H9 (cell line): ENCODE results near the gene SPIN1. TPM values are rescaled to one million over a fixed set of nuclear protein-coding genes. Genes with fewer than 3 reads are reported as not detected.

Experiments
- DNase-seq: peaks from one replicate; pipeline ENCODE4 v3.0.0-alpha.2; 2017
- H2AFZ ChIP-seq: one replicate; pipeline ENCODE4 v1.6.1; 2013; ENCODE audit warnings: mild to moderate bottlenecking, low read length, control low read depth, moderate library complexity
- H2AK5ac ChIP-seq: 2 replicates; pipeline ENCODE4 v1.6.1; 2013; ENCODE audit warnings: low read length, control low read depth, mixed read lengths; ENCODE audit not compliant: insufficient read length
- H2BK120ac ChIP-seq: one replicate; pipeline ENCODE4 v1.6.1; 2013; ENCODE audit warnings: low read depth, mild to moderate bottlenecking, low read length, control low read depth, inconsistent platforms; ENCODE audit not compliant: poor library complexity, severe bottlenecking
- H2BK12ac ChIP-seq: 2 replicates; pipeline ENCODE4 v1.6.1; 2013; ENCODE audit warnings: low read length, control low read depth, mixed read lengths, low read depth; ENCODE audit not compliant: insufficient read length
- H2BK15ac ChIP-seq: 2 replicates; pipeline ENCODE4 v1.6.1; 2013; ENCODE audit warnings: low read depth, low read length, control low read depth
- H2BK20ac ChIP-seq: one replicate; pipeline ENCODE4 v1.6.1; 2013; ENCODE audit warnings: low read depth, mild to moderate bottlenecking, low read length, control low read depth, inconsistent platforms; ENCODE audit not compliant: poor library complexity, severe bottlenecking
- H2BK5ac ChIP-seq: 2 replicates; pipeline ENCODE4 v1.6.1; 2013; ENCODE audit warnings: low read length, control low read depth, mixed read lengths; ENCODE audit not compliant: insufficient read length
- H3K14ac ChIP-seq: 2 replicates; pipeline ENCODE4 v1.6.1; 2013; ENCODE audit warnings: low read length, control low read depth; ENCODE audit not compliant: insufficient read depth
- H3K18ac ChIP-seq: 2 replicates; pipeline ENCODE4 v1.6.1; 2013; ENCODE audit warnings: low read depth, mild to moderate bottlenecking, mixed read lengths, low read length, control low read depth; ENCODE audit not compliant: insufficient read length
- H3K23ac ChIP-seq: 2 replicates; pipeline ENCODE4 v1.6.1; 2013; ENCODE audit warnings: low read length, control low read depth, mixed read lengths, low read depth; ENCODE audit not compliant: insufficient read length
- H3K23me2 ChIP-seq: 2 replicates; pipeline ENCODE4 v1.6.1; 2013; ENCODE audit warnings: low read depth, mild to moderate bottlenecking, mixed read lengths, low read length, control low read depth; ENCODE audit not compliant: insufficient read length, poor library complexity, severe bottlenecking
- H3K27ac ChIP-seq: 2 replicates; pipeline ENCODE4 v1.5.1; 2013; ENCODE audit warnings: low read length, control low read depth, mixed read lengths, low read depth; ENCODE audit not compliant: insufficient read length
- H3K27me3 ChIP-seq: 2 replicates; pipeline ENCODE4 v1.6.1; 2013; ENCODE audit warnings: low read length, control low read depth, inconsistent platforms; ENCODE audit not compliant: insufficient read depth
- H3K4ac ChIP-seq: 2 replicates; pipeline ENCODE4 v1.6.1; 2013; ENCODE audit warnings: low read depth, mild to moderate bottlenecking, control low read depth, inconsistent platforms, low read length, moderate library complexity
- H3K4me1 ChIP-seq: 2 replicates; pipeline ENCODE4 v1.6.1; 2013; ENCODE audit warnings: low read length, control low read depth, inconsistent platforms; ENCODE audit not compliant: insufficient read depth
- H3K4me2 ChIP-seq: 2 replicates; pipeline ENCODE4 v1.6.1; 2013; ENCODE audit warnings: low read length, control low read depth, mixed read lengths; ENCODE audit not compliant: insufficient read length, insufficient read depth
- H3K56ac ChIP-seq: 2 replicates; pipeline ENCODE4 v1.6.1; 2013; ENCODE audit warnings: low read depth, mild to moderate bottlenecking, mixed read lengths, low read length, control low read depth; ENCODE audit not compliant: insufficient read length
- H3K79me1 ChIP-seq: 2 replicates; pipeline ENCODE4 v1.6.1; 2013; ENCODE audit warnings: low read depth, mild to moderate bottlenecking, moderate library complexity, low read length, control low read depth, inconsistent platforms; ENCODE audit not compliant: insufficient read depth, poor library complexity, severe bottlenecking
- H3K79me2 ChIP-seq: 2 replicates; pipeline ENCODE4 v1.6.1; 2013; ENCODE audit warnings: low read length, control low read depth, inconsistent platforms; ENCODE audit not compliant: insufficient read depth
- H3K9ac ChIP-seq: 2 replicates; pipeline ENCODE4 v1.6.1; 2013; ENCODE audit warnings: low read length, control low read depth, mixed read lengths; ENCODE audit not compliant: insufficient read length; ENCODE audit errors: extremely low read depth
- H3K9me3 ChIP-seq: one replicate; pipeline ENCODE4 v1.6.1; 2013; ENCODE audit warnings: low read depth, low read length, inconsistent platforms; ENCODE audit not compliant: control insufficient read depth
- H3T11ph ChIP-seq: one replicate; pipeline ENCODE4 v1.6.1; 2013; ENCODE audit warnings: mild to moderate bottlenecking, low read length, control low read depth, inconsistent platforms
- H4K20me1 ChIP-seq: one replicate; pipeline ENCODE4 v1.6.1; 2013; ENCODE audit not compliant: control insufficient read depth, insufficient read length, insufficient read depth
- H4K5ac ChIP-seq: 2 replicates; pipeline ENCODE4 v1.6.1; 2013; ENCODE audit warnings: low read depth, mild to moderate bottlenecking, mixed read lengths, low read length, control low read depth; ENCODE audit not compliant: insufficient read length
- H4K8ac ChIP-seq: replicated peaks from 2 replicates; pipeline ENCODE4 v1.6.1; 2013; ENCODE audit warnings: low read length, control low read depth, mixed read lengths, low read depth; ENCODE audit not compliant: insufficient read length
- H4K91ac ChIP-seq: 2 replicates; pipeline ENCODE4 v1.6.1; 2013; ENCODE audit warnings: low read depth, mild to moderate bottlenecking, moderate library complexity, mixed read lengths, low read length, control low read depth; ENCODE audit not compliant: insufficient read length
- H3K27ac Mint-ChIP-seq, 3 experiments: 2 replicates in 2 of 3; 3 replicates in 1 of 3; pipeline ENCODE4 v1.8.0; 2020 to 2021; ENCODE audit warnings: mixed read lengths in 3 of 3, mild to moderate bottlenecking in 1 of 3, moderate library complexity in 1 of 3
- H3K27me3 Mint-ChIP-seq: 2 replicates; pipeline ENCODE4 v1.8.0; 2021; ENCODE audit warnings: low read depth, mild to moderate bottlenecking, moderate library complexity, mixed read lengths
- H3K36me3 Mint-ChIP-seq, 3 experiments: 2 replicates in 2 of 3; 3 replicates in 1 of 3; pipeline ENCODE4 v1.8.0; 2020 to 2021; ENCODE audit warnings: low read depth in 3 of 3, mixed read lengths in 3 of 3; ENCODE audit not compliant: insufficient read depth in 1 of 3
- H3K4me1 Mint-ChIP-seq, 2 experiments: 2 replicates each; pipeline ENCODE4 v1.8.0; 2020; ENCODE audit warnings: mixed read lengths in 2 of 2
- H3K4me3 Mint-ChIP-seq, 2 experiments: 2 replicates in 1 of 2; 3 replicates in 1 of 2; pipeline ENCODE4 v1.8.0; 2020 to 2021; ENCODE audit warnings: mild to moderate bottlenecking in 2 of 2, mixed read lengths in 2 of 2, moderate library complexity in 1 of 2
- H3K9me3 Mint-ChIP-seq, 2 experiments: 2 replicates in 1 of 2; 3 replicates in 1 of 2; pipeline ENCODE4 v1.8.0; 2020; ENCODE audit warnings: mild to moderate bottlenecking in 2 of 2, mixed read lengths in 2 of 2, moderate library complexity in 1 of 2
- CTCF ChIP-seq: fragments of 200-600 bp; sonication (generic); conservative IDR thresholded peaks from 3 replicates; pipeline ENCODE4 v1.8.0; 2021; ENCODE audit warnings: antibody characterized with exemption, mild to moderate bottlenecking
- WGBS: extraction: QIAGEN DNeasy Blood & Tissue Kit; methylation state at CpG from one replicate; pipeline ENCODE4 v1.1.7; 2013; ENCODE audit warnings: missing lambda C conversion rate, low lambda C conversion rate, mixed read lengths; ENCODE audit not compliant: insufficient read length; ENCODE audit errors: extremely low coverage; 5-methylcytosine and 5-hydroxymethylcytosine counted together
- total RNA-seq: library from RNA; stranded (reverse); gene quantifications from 2 replicates; pipeline ENCODE4 v1.2.1, GENCODE V29; 2021

The SPIN1 gene
- total RNA-seq, 1 experiment from 2014 or later: 136 TPM

DNA sequence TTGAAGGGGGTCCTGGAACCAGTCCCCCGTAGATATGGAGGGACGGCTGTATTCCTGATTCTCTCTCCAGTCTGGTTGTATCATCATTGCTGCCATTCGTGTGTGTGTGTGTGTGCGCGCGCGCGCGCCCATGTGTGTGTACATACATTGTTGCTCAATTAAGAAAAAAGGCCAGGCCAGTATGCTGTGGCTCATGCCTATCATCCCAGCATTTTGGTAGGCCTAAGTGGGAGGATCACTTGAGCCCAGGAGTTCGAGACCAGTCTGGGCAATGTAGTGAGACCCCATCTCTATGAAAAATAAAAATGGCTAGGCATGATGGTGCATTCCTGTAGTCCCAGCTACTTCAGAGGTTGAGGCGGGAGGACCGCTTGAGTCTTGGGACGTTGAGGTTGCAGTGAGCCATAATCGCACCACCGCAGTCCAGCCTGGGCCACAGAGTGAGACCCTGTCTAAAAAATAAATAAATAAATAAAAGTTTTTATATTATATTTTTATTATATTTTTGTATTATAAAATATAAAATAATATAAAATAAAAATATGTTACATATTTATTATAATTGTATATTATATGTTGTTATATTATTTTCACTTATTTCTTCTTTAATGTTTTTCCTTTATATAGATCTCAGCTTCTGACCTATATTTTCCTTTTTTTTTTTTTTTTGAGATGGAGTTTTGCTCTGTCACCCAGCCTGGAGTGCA lies 53.2 kb downstream of the SPIN1 start:
- Histone ChIP-seq H3K9ac (no peak overlapping the region), H3T11ph (no peak overlapping the region), H3K27ac (no peak overlapping the region), H3K56ac (no peak overlapping the region), H3K14ac (no peak overlapping the region), H3K23ac (no peak overlapping the region), H3K9me3 (no peaks in the 10 kb centered on the region), H3K27me3 (no peaks in the 10 kb centered on the region), H3K4me2 (no peak overlapping the region), H4K91ac (no peak overlapping the region), H3K18ac (no peak overlapping the region), H2BK20ac (no peak overlapping the region), H2AK5ac (no peak overlapping the region), H4K8ac (no peak overlapping the region), H2BK15ac (no peak overlapping the region), H2BK5ac (no peak overlapping the region), H3K23me2 (no peaks in the 10 kb centered on the region), H2BK120ac (no peak overlapping the region), H2AFZ (no peak overlapping the region), H2BK12ac (no peak overlapping the region), H4K5ac (no peak overlapping the region), H3K4me1 (peaks cover 6% of the 10 kb centered on the region), H4K20me1 (no peaks in the 10 kb centered on the region), H3K79me2 (peaks cover 24% of the 10 kb centered on the region), H3K79me1 (peaks cover 4% of the 10 kb centered on the region), H3K4ac (no peak overlapping the region)
- Mint-ChIP-seq H3K36me3 (peaks cover 18 to 61% (median 50%) of the 10 kb centered on the region in 3 experiments; a peak in 6 of 7 replicates), H3K4me1 (peaks cover 19 to 25% of the 10 kb centered on the region in 2 experiments), H3K4me3 (no peak overlapping the region), H3K27ac (peak overlapping the region in 1 of 3 experiments; percentile 62; a peak in 1 of 7 replicates), H3K27me3 (no peaks in the 10 kb centered on the region), H3K9me3 (peaks cover 0 to 4% of the 10 kb centered on the region in 2 experiments; a peak in 1 of 5 replicates)
- DNase-seq: no peak
- no peak for TF ChIP-seq CTCF
- WGBS: no CpG with 5 or more reads among the region's 15 CpGs
